Neutrophil (primary cell): ENCODE results near the gene PGBD4.

Source experiments
- H3K27ac ChIP-seq: fragments of 200-600 bp; sonication (generic); 2 replicates; pipeline ENCODE4 v1.5.1; 2016; ENCODE audit warnings: mild to moderate bottlenecking, moderate library complexity
- H3K27me3 ChIP-seq: fragments of 200-600 bp; sonication (generic); 2 replicates; pipeline ENCODE4 v1.6.0; 2016; ENCODE audit warnings: mild to moderate bottlenecking
- H3K36me3 ChIP-seq: fragments of 200-600 bp; sonication (generic); 2 replicates; pipeline ENCODE4 v1.5.1; 2017
- H3K4me1 ChIP-seq, 2 experiments: fragments of 200-600 bp in 1 of 2; sonication (generic) in 1 of 2; 1 replicate in 1 of 2; 2 replicates in 1 of 2; pipeline versions ENCODE4 v1.5.1 to v1.6.1; 2013 to 2016; ENCODE audit warnings: low read depth in 1 of 2, low read length in 1 of 2, mild to moderate bottlenecking in 1 of 2, moderate library complexity in 1 of 2; ENCODE audit not compliant: control insufficient read depth in 1 of 2, insufficient read depth in 1 of 2
- H3K4me3 ChIP-seq, 2 experiments: fragments of 200-600 bp in 1 of 2; sonication (generic) in 1 of 2; 1 replicate in 1 of 2; 2 replicates in 1 of 2; pipeline ENCODE4 v1.5.1; 2013 to 2016; ENCODE audit warnings: low read depth in 1 of 2, low read length in 1 of 2, mild to moderate bottlenecking in 1 of 2, moderate library complexity in 1 of 2
- H3K9me3 ChIP-seq: fragments of 200-600 bp; sonication (generic); 2 replicates; pipeline ENCODE4 v1.5.1; 2016
- CTCF ChIP-seq: fragments of 200-600 bp; sonication (generic); IDR thresholded peaks from 2 replicates; pipeline ENCODE4 v1.5.1; 2016; ENCODE audit warnings: antibody characterized with exemption

PGBD4 gene

GRCh38 chr15:34124651-34125050, 22.8 kb downstream of the PGBD4 start:
- no peak for TF ChIP-seq CTCF
- Histone ChIP-seq H3K27me3 (peaks cover 31% of the 10 kb centered on the region), H3K4me3 (no peak overlapping the region), H3K36me3 (no peaks in the 10 kb centered on the region), H3K9me3 (no peaks in the 10 kb centered on the region), H3K27ac (no peak overlapping the region), H3K4me1 (no peaks in the 10 kb centered on the region)

GRCh38 chr15:34125945-34126344, 24.1 kb downstream of the PGBD4 start:
- H3K9me3 ChIP-seq = no peaks in the 10 kb centered on the region
- H3K27ac ChIP-seq = no peak overlapping the region
- no peaks in the 10 kb centered on the region for H3K4me1 ChIP-seq
- peaks cover 31% of the 10 kb centered on the region for H3K27me3 ChIP-seq
- no peak overlapping the region for H3K4me3 ChIP-seq
- no peaks in the 10 kb centered on the region for H3K36me3 ChIP-seq
- TF ChIP-seq CTCF = no peak

GRCh38 chr15:34126522-34126921, 24.6 kb downstream of the PGBD4 start:
- H3K9me3 ChIP-seq = no peaks in the 10 kb centered on the region
- H3K36me3 ChIP-seq = no peaks in the 10 kb centered on the region
- no peak overlapping the region for H3K4me3 ChIP-seq
- peaks cover 31% of the 10 kb centered on the region for H3K27me3 ChIP-seq
- no peaks in the 10 kb centered on the region for H3K4me1 ChIP-seq
- no peak for TF ChIP-seq CTCF
- H3K27ac ChIP-seq = no peak overlapping the region

- peaks cover 31% of the 10 kb centered on the region for H3K27me3 ChIP-seq
- no peak overlapping the region for H3K27ac ChIP-seq
- H3K36me3 ChIP-seq = no peaks in the 10 kb centered on the region
- no peak overlapping the region for H3K4me3 ChIP-seq
- H3K4me1 ChIP-seq = no peaks in the 10 kb centered on the region
- TF ChIP-seq CTCF = no peak
- H3K9me3 ChIP-seq = no peaks in the 10 kb centered on the region
Observed at GRCh38 chr15:34128898-34129297, 27.0 kb downstream of the PGBD4 start.

- H3K27ac ChIP-seq = no peak overlapping the region
- H3K36me3 ChIP-seq = peaks cover 1% of the 10 kb centered on the region
- H3K4me1 ChIP-seq = no peaks in the 10 kb centered on the region
- TF ChIP-seq CTCF = no peak
- no peaks in the 10 kb centered on the region for H3K9me3 ChIP-seq
- H3K4me3 ChIP-seq = no peak overlapping the region
- no peaks in the 10 kb centered on the region for H3K27me3 ChIP-seq
Observed at GRCh38 chr15:34132881-34133280, 31.0 kb downstream of the PGBD4 start.

- peaks cover 8% of the 10 kb centered on the region for H3K36me3 ChIP-seq
- no peaks in the 10 kb centered on the region for H3K4me1 ChIP-seq
- no peak for TF ChIP-seq CTCF
- H3K9me3 ChIP-seq = no peaks in the 10 kb centered on the region
- H3K27ac ChIP-seq = no peak overlapping the region
- no peak overlapping the region for H3K4me3 ChIP-seq
- no peaks in the 10 kb centered on the region for H3K27me3 ChIP-seq
Observed at GRCh38 chr15:34133511-34133910, 31.6 kb downstream of the PGBD4 start.
